MM.1S (cell line): Measurements from ENCODE around the gene PLD3.
"Not testable (repeated sequence)": the region's sequence is repeated elsewhere in the genome, so short reads cannot be mapped to it uniquely, and the experiment has no call there.

Source experiments
- DNase-seq: peaks from one replicate; pipeline ENCODE4 v3.0.0-alpha.2; 2015
- H2AFZ ChIP-seq: fragments of 300-600 bp; sonication (generic); 2 replicates; pipeline ENCODE4 v1.6.0; 2016; ENCODE audit warnings: antibody characterized with exemption, low read length
- H3F3A ChIP-seq: fragments of 300-600 bp; sonication (generic); 2 replicates; pipeline ENCODE4 v1.6.1; 2016; ENCODE audit warnings: mild to moderate bottlenecking, antibody characterized with exemption, low read length, moderate library complexity, mixed read lengths; ENCODE audit not compliant: insufficient read depth
- H3K27ac ChIP-seq: fragments of 300-600 bp; sonication (generic); 2 replicates; pipeline ENCODE4 v1.5.1; 2016; ENCODE audit warnings: mild to moderate bottlenecking, low read length
- H3K27me3 ChIP-seq: fragments of 300-600 bp; sonication (generic); replicated peaks from 2 replicates; pipeline ENCODE4 v1.6.0; 2016; ENCODE audit warnings: low read length; ENCODE audit not compliant: insufficient read depth
- H3K36me3 ChIP-seq: fragments of 300-600 bp; sonication (generic); replicated peaks from 2 replicates; pipeline ENCODE4 v1.6.1; 2016; ENCODE audit warnings: mild to moderate bottlenecking, low read length, mixed read lengths; ENCODE audit not compliant: insufficient read depth
- H3K4me1 ChIP-seq: fragments of 300-600 bp; sonication (generic); 2 replicates; pipeline ENCODE4 v1.6.1; 2016; ENCODE audit warnings: low read length, mixed read lengths
- H3K4me2 ChIP-seq: fragments of 300-600 bp; sonication (generic); 2 replicates; pipeline ENCODE4 v1.6.0; 2016; ENCODE audit warnings: low read depth, low read length
- H3K4me3 ChIP-seq: fragments of 300-600 bp; sonication (generic); 2 replicates; pipeline ENCODE4 v1.5.1; 2016; ENCODE audit warnings: low read length, mixed read lengths
- H3K79me2 ChIP-seq: fragments of 300-600 bp; sonication (generic); 2 replicates; pipeline ENCODE4 v1.6.1; 2016; ENCODE audit warnings: mixed run types, low read length, mixed read lengths
- H3K9ac ChIP-seq: fragments of 300-600 bp; sonication (generic); 2 replicates; pipeline ENCODE4 v1.6.1; 2016; ENCODE audit warnings: low read length, mixed read lengths
- H3K9me2 ChIP-seq: fragments of 300-600 bp; sonication (generic); replicated peaks from 2 replicates; pipeline ENCODE4 v1.6.1; 2016; ENCODE audit warnings: mild to moderate bottlenecking, low read length, mixed read lengths; ENCODE audit not compliant: insufficient read depth
- H3K9me3 ChIP-seq: fragments of 300-600 bp; sonication (generic); replicated peaks from 2 replicates; pipeline ENCODE4 v1.6.1; 2016; ENCODE audit warnings: mild to moderate bottlenecking, low read length, mixed read lengths; ENCODE audit not compliant: insufficient read depth
- H4K20me1 ChIP-seq: fragments of 300-600 bp; sonication (generic); 2 replicates; pipeline ENCODE4 v1.6.1; 2016; ENCODE audit warnings: mild to moderate bottlenecking, low read length, moderate library complexity, mixed read lengths; ENCODE audit not compliant: insufficient read depth
- CTCF ChIP-seq: fragments of 300-600 bp; sonication (generic); IDR thresholded peaks from 2 replicates; pipeline ENCODE4 v1.5.1; 2016; ENCODE audit warnings: antibody characterized with exemption, low read length, mixed read lengths
- EZH2 ChIP-seq: fragments of 300-600 bp; sonication (generic); optimal IDR thresholded peaks from 2 replicates; pipeline ENCODE3; 2017; ENCODE audit warnings: low read depth, mild to moderate bottlenecking, antibody characterized with exemption, low read length, mixed read lengths
- EZH2phosphoT487 ChIP-seq: fragments of 300-600 bp; sonication (generic); IDR thresholded peaks from 2 replicates; pipeline ENCODE4 v1.6.1; 2018; ENCODE audit warnings: antibody characterized with exemption, low read length

Gene PLD3

GRCh38 chr19:40331052-40331451 lies 17.4 kb upstream of the PLD3 start:
- Histone ChIP-seq H3K9me2 (no peaks in the 10 kb centered on the region), H3K4me2 (no peak overlapping the region), H3K9me3 (no peaks in the 10 kb centered on the region), H2AFZ (no peak overlapping the region), H3K4me3 (no peak overlapping the region), H4K20me1 (no peaks in the 10 kb centered on the region), H3K27ac (no peak overlapping the region), H3K4me1 (no peaks in the 10 kb centered on the region), H3K79me2 (no peaks in the 10 kb centered on the region), H3K9ac (no peak overlapping the region), H3K36me3 (0 out of 2 replicates have a peak, but pooled peaks cover 2% of the 10 kb centered on the region), H3F3A (no peaks in the 10 kb centered on the region), H3K27me3 (no peaks in the 10 kb centered on the region)
- no peak for DNase-seq
- TF ChIP-seq CTCF (no peak), EZH2 (no peak)

- 0 out of 2 replicates have a peak, but pooled peaks cover 2% of the 10 kb centered on the region for H3K36me3 ChIP-seq
Observed at GRCh38 chr19:40332669-40333068, 15.8 kb upstream of the PLD3 start.

GRCh38 chr19:40333083-40333482 lies 15.4 kb upstream of the PLD3 start:
- H3K4me3 ChIP-seq, H2AFZ ChIP-seq, DNase-seq, H3K4me2 ChIP-seq, H3K9me2 ChIP-seq, H3K9ac ChIP-seq, H3F3A ChIP-seq, H3K27ac ChIP-seq, H3K4me1 ChIP-seq, H3K27me3 ChIP-seq, H3K36me3 ChIP-seq, H4K20me1 ChIP-seq, H3K9me3 ChIP-seq: not testable (repeated sequence)
- peaks cover 10% of the 10 kb centered on the region for H3K79me2 ChIP-seq

More at GRCh38 chr19:40332669-40333068, 15.8 kb upstream of the PLD3 start:
- Histone ChIP-seq H3K9ac (no peak overlapping the region), H2AFZ (no peak overlapping the region), H3K27me3 (no peaks in the 10 kb centered on the region), H3K4me3 (no peak overlapping the region), H3K9me2 (no peaks in the 10 kb centered on the region), H3K27ac (no peak overlapping the region), H3K79me2 (peaks cover 7% of the 10 kb centered on the region), H3K4me2 (no peak overlapping the region), H3F3A (no peaks in the 10 kb centered on the region), H3K4me1 (no peaks in the 10 kb centered on the region), H3K9me3 (no peaks in the 10 kb centered on the region), H4K20me1 (no peaks in the 10 kb centered on the region)
- TF ChIP-seq CTCF (no peak), EZH2 (no peak), EZH2phosphoT487 (no peak)
- DNase-seq, result no peak

GRCh38 chr19:40335101-40335500 lies 13.4 kb upstream of the PLD3 start:
- no peaks in the 10 kb centered on the region for H3K4me1 ChIP-seq
- no peak overlapping the region for H3K27ac ChIP-seq
- H3K4me2 ChIP-seq, result no peak overlapping the region
- no peaks in the 10 kb centered on the region for H3F3A ChIP-seq
- H3K27me3 ChIP-seq, result no peaks in the 10 kb centered on the region
- no peaks in the 10 kb centered on the region for H4K20me1 ChIP-seq
- H3K79me2 ChIP-seq, result peaks cover 20% of the 10 kb centered on the region
- TF ChIP-seq CTCF (no peak), EZH2phosphoT487 (no peak), EZH2 (no peak)
- DNase-seq, result no peak
- H3K4me3 ChIP-seq, result no peak overlapping the region
- no peak overlapping the region for H3K9ac ChIP-seq
- peaks cover 2% of the 10 kb centered on the region; the same call in 1 of the 2 replicates for H3K36me3 ChIP-seq
- no peak overlapping the region for H2AFZ ChIP-seq
- no peaks in the 10 kb centered on the region for H3K9me3 ChIP-seq
- no peaks in the 10 kb centered on the region for H3K9me2 ChIP-seq
